Measurements from ENCODE around the gene PPM1H.

The PPM1H gene

GRCh38 chr12:62916632-62917425 is 18.1 kb downstream of the PPM1H start:
- no peak overlapping the region for H3K4me3 ChIP-seq (replicated peaks; ENCODE audit: low read depth, low read length)
- no peak for DNase-seq (ENCODE audit: extremely low read depth, insufficient read length)
- no peak for TF ChIP-seq CTCF (IDR thresholded peaks at IDR 0.05; ENCODE audit: insufficient read depth, low read length, poor library complexity, severe bottlenecking)
- H3K27me3 ChIP-seq (replicated peaks; ENCODE audit: control insufficient read depth, insufficient read depth, low read length): no peaks in the 10 kb centered on the region
- no peaks in the 10 kb centered on the region for H3K36me3 ChIP-seq (ENCODE audit: control insufficient read depth, insufficient read depth, low read length)

GRCh38 chr12:62915204-62915529 is 19.8 kb downstream of the PPM1H start:
- no peak for TF ChIP-seq CTCF (IDR thresholded peaks at IDR 0.05; ENCODE audit: insufficient read depth, low read length, poor library complexity, severe bottlenecking)
- H3K27me3 ChIP-seq (replicated peaks; ENCODE audit: control insufficient read depth, insufficient read depth, low read length): no peaks in the 10 kb centered on the region
- no peak for DNase-seq (ENCODE audit: extremely low read depth, insufficient read length)

GRCh38 chr12:62914443-62915203 is 20.3 kb downstream of the PPM1H start:
- no peak for DNase-seq (ENCODE audit: extremely low read depth, insufficient read length)
- no peaks in the 10 kb centered on the region for H3K36me3 ChIP-seq (ENCODE audit: control insufficient read depth, insufficient read depth, low read length)
- H3K27me3 ChIP-seq (replicated peaks; ENCODE audit: control insufficient read depth, insufficient read depth, low read length): no peaks in the 10 kb centered on the region
- H3K4me3 ChIP-seq (replicated peaks; ENCODE audit: low read depth, low read length): no peak overlapping the region
- TF ChIP-seq CTCF (IDR thresholded peaks at IDR 0.05; ENCODE audit: insufficient read depth, low read length, poor library complexity, severe bottlenecking): no peak

More at GRCh38 chr12:62915204-62915529, 19.8 kb downstream of the PPM1H start:
- Histone ChIP-seq H3K36me3 (ENCODE audit: control insufficient read depth, insufficient read depth, low read length) (no peaks in the 10 kb centered on the region), H3K4me3 (replicated peaks; ENCODE audit: low read depth, low read length) (no peak overlapping the region)

- TF ChIP-seq CTCF (IDR thresholded peaks at IDR 0.05; ENCODE audit: insufficient read depth, low read length, poor library complexity, severe bottlenecking): no peak
- DNase-seq (ENCODE audit: extremely low read depth, insufficient read length): no peak
- H3K27me3 ChIP-seq (replicated peaks; ENCODE audit: control insufficient read depth, insufficient read depth, low read length): no peaks in the 10 kb centered on the region
- H3K4me3 ChIP-seq (replicated peaks; ENCODE audit: low read depth, low read length): no peak overlapping the region
- no peaks in the 10 kb centered on the region for H3K36me3 ChIP-seq (ENCODE audit: control insufficient read depth, insufficient read depth, low read length)
Observed at GRCh38 chr12:62913380-62913779, 21.6 kb downstream of the PPM1H start.

GRCh38 chr12:62912644-62913043 is 22.3 kb downstream of the PPM1H start:
- no peak for DNase-seq (ENCODE audit: extremely low read depth, insufficient read length)
- no peaks in the 10 kb centered on the region for H3K36me3 ChIP-seq (ENCODE audit: control insufficient read depth, insufficient read depth, low read length)
- no peak for TF ChIP-seq CTCF (IDR thresholded peaks at IDR 0.05; ENCODE audit: insufficient read depth, low read length, poor library complexity, severe bottlenecking)
- no peak overlapping the region for H3K4me3 ChIP-seq (replicated peaks; ENCODE audit: low read depth, low read length)
- H3K27me3 ChIP-seq (replicated peaks; ENCODE audit: control insufficient read depth, insufficient read depth, low read length): no peaks in the 10 kb centered on the region

Data from GM06990 (cell line).